OCI-LY3 (cell line): ENCODE results near the gene MAPKAPK2.
A peak's percentile ranks its signal among the peaks of the same experiment; 100 is the strongest.

Experiments used
- H2AFZ ChIP-seq: fragments of 200-600, 300-600 bp; shearing (Covaris generic); 2 replicates; pipeline ENCODE4 v1.6.0; 2014; ENCODE audit warnings: antibody characterized with exemption, low read depth, low read length
- H3K27ac ChIP-seq: fragments of 200-600, 300-600 bp; sonication (generic); 2 replicates; pipeline ENCODE4 v1.5.1; 2014; ENCODE audit warnings: mild to moderate bottlenecking, low read length, moderate library complexity, mixed read lengths
- H3K27me3 ChIP-seq: fragments of 200-600, 300-600 bp; sonication (generic); 2 replicates; pipeline ENCODE4 v1.6.1; 2014; ENCODE audit warnings: low read depth, low read length, mixed read lengths
- H3K36me3 ChIP-seq: fragments of 200-600, 300-600 bp; sonication (generic); replicated peaks from 2 replicates; pipeline ENCODE3; 2014; ENCODE audit warnings: low read depth, low read length, mixed read lengths
- H3K4me1 ChIP-seq: fragments of 300-600, 200-600 bp; sonication (generic); 2 replicates; pipeline ENCODE4 v1.6.1; 2014; ENCODE audit warnings: low read length, mixed read lengths
- H3K4me2 ChIP-seq: fragments of 200-600, 300-600 bp; sonication (generic); 2 replicates; pipeline ENCODE4 v1.6.1; 2014; ENCODE audit warnings: low read length, mixed read lengths
- H3K4me3 ChIP-seq: fragments of 300-600, 200-600 bp; sonication (generic); 2 replicates; pipeline ENCODE4 v1.5.1; 2014; ENCODE audit warnings: antibody characterized with exemption, mild to moderate bottlenecking, low read length, moderate library complexity
- H3K79me2 ChIP-seq: fragments of 300-600, 200-600 bp; shearing (Covaris generic); 2 replicates; pipeline ENCODE4 v1.6.1; 2014; ENCODE audit warnings: mild to moderate bottlenecking, low read length, mixed read lengths
- H3K9ac ChIP-seq: fragments of 300-600, 200-600 bp; shearing (Covaris generic); 2 replicates; pipeline ENCODE4 v1.6.0; 2014; ENCODE audit warnings: mild to moderate bottlenecking, low read length, moderate library complexity
- H3K9me3 ChIP-seq: fragments of 200-600, 300-600 bp; shearing (Covaris generic); 2 replicates; pipeline ENCODE4 v1.6.1; 2014; ENCODE audit warnings: low read length, mixed read lengths; ENCODE audit not compliant: insufficient read depth
- H4K20me1 ChIP-seq: fragments of 200-600, 300-600 bp; sonication (generic); 2 replicates; pipeline ENCODE4 v1.6.1; 2016; ENCODE audit warnings: low read length, mixed read lengths; ENCODE audit not compliant: insufficient read depth
- EZH2phosphoT487 ChIP-seq: fragments of 200-600 bp; shearing (Covaris generic); IDR thresholded peaks from 2 replicates; pipeline ENCODE4 v1.6.1; 2018; ENCODE audit warnings: antibody characterized with exemption, mixed run types, low read depth
- TF ChIP-seq, protein P1 (sequence below): fragments of 200-600, 300-600 bp; sonication (generic); IDR thresholded peaks from 2 replicates; pipeline ENCODE4 v1.5.1; 2014; ENCODE audit warnings: antibody characterized with exemption, low read length, low read depth

MAPKAPK2 gene

GRCh38 chr1:206679738-206680211 is 4.9 kb upstream of the MAPKAPK2 start:
- Histone ChIP-seq H3K4me3 (peak overlapping the region; percentile 55), H3K9ac (peak overlapping the region; percentile 38; the same call in 1 of the 2 replicates), H3K9me3 (no peaks in the 10 kb centered on the region), H3K36me3 (no peaks in the 10 kb centered on the region), H4K20me1 (no peaks in the 10 kb centered on the region), H3K27ac (peak overlapping the region; percentile 70), H2AFZ (no peak overlapping the region), H3K79me2 (no peaks in the 10 kb centered on the region), H3K27me3 (peaks cover 11% of the 10 kb centered on the region), H3K4me2 (peak overlapping the region; percentile 94), H3K4me1 (peaks cover 94% of the 10 kb centered on the region)
- TF ChIP-seq EZH2phosphoT487 = peak; percentile 80
- TF ChIP-seq, protein P1, sequence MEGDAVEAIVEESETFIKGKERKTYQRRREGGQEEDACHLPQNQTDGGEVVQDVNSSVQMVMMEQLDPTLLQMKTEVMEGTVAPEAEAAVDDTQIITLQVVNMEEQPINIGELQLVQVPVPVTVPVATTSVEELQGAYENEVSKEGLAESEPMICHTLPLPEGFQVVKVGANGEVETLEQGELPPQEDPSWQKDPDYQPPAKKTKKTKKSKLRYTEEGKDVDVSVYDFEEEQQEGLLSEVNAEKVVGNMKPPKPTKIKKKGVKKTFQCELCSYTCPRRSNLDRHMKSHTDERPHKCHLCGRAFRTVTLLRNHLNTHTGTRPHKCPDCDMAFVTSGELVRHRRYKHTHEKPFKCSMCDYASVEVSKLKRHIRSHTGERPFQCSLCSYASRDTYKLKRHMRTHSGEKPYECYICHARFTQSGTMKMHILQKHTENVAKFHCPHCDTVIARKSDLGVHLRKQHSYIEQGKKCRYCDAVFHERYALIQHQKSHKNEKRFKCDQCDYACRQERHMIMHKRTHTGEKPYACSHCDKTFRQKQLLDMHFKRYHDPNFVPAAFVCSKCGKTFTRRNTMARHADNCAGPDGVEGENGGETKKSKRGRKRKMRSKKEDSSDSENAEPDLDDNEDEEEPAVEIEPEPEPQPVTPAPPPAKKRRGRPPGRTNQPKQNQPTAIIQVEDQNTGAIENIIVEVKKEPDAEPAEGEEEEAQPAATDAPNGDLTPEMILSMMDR = no peak

DNA sequence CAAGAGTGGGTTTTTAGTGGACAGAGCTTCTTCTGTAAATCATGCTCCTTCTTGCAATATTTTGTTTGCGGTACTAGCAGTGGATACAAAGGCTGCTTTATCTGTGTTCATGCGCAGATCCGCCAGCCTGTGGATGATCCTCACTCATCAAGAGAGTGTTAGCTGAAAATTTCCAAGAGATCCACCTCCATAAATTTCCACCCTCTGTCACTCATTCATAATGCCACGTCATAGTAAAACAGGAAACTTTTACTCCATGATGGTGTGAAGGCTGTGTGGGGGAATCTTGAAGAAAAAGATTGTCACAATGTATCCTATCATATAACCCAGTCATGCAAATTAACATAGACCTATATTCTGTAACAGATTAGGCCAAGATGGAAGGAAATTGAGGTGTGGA is 4.4 kb upstream of the MAPKAPK2 start:
- TF ChIP-seq, protein P1 = no peak
- TF ChIP-seq EZH2phosphoT487 = no peak
- H3K4me3 ChIP-seq = peak overlapping the region; percentile 55
- H3K27me3 ChIP-seq = peaks cover 11% of the 10 kb centered on the region
- no peaks in the 10 kb centered on the region for H4K20me1 ChIP-seq
- H2AFZ ChIP-seq = no peak overlapping the region
- H3K36me3 ChIP-seq = no peaks in the 10 kb centered on the region
- H3K9me3 ChIP-seq = no peaks in the 10 kb centered on the region
- peaks cover 2% of the 10 kb centered on the region; the same call in 1 of the 2 replicates for H3K79me2 ChIP-seq
- H3K4me1 ChIP-seq = peaks cover 89% of the 10 kb centered on the region
- H3K27ac ChIP-seq = peak overlapping the region; percentile 70
- peak overlapping the region; percentile 38; the same call in 1 of the 2 replicates for H3K9ac ChIP-seq
- H3K4me2 ChIP-seq = peak overlapping the region; percentile 94

DNA sequence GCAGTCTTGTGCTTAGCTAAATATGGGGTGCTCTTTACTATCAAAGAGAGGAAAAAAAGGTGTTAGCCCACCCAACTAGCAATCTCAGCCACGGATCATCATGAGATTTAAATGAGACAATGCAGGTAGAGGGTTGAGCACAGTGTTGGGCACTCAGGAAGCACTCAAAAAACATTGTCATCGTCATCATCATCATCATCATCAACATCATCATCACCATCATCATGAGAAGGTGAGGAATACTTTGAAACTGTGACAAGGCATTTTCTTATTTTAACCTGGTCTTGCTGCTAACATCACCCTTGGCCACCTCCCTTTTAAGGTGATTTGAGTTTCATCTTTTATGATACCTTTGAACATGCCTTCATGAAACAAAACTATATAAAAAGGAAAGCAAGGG is 3.3 kb upstream of the MAPKAPK2 start:
- Histone ChIP-seq H4K20me1 (peaks cover 4% of the 10 kb centered on the region; the same call in 1 of the 2 replicates), H3K36me3 (no peaks in the 10 kb centered on the region), H3K4me3 (peak overlapping the region; percentile 80; the same call in 1 of the 2 replicates), H3K79me2 (peaks cover 12% of the 10 kb centered on the region), H2AFZ (no peak overlapping the region), H3K9ac (no peak overlapping the region), H3K4me1 (peaks cover 80% of the 10 kb centered on the region), H3K27me3 (peaks cover 11% of the 10 kb centered on the region), H3K27ac (peak overlapping the region; percentile 70), H3K9me3 (no peaks in the 10 kb centered on the region), H3K4me2 (peak overlapping the region; percentile 94)
- TF ChIP-seq, protein P1 = no peak
- TF ChIP-seq EZH2phosphoT487 = no peak

GRCh38 chr1:206682111-206682510 is 2.6 kb upstream of the MAPKAPK2 start:
- peak overlapping the region; percentile 55; the same call in 1 of the 2 replicates for H3K9ac ChIP-seq
- H3K4me3 ChIP-seq = peak overlapping the region; percentile 80
- peak overlapping the region; percentile 70 for H3K27ac ChIP-seq
- H3K79me2 ChIP-seq = peaks cover 20% of the 10 kb centered on the region
- peaks cover 79% of the 10 kb centered on the region for H3K4me1 ChIP-seq
- peaks cover 11% of the 10 kb centered on the region for H3K27me3 ChIP-seq
- H3K9me3 ChIP-seq = no peaks in the 10 kb centered on the region
- TF ChIP-seq, protein P1 = no peak; the same call in 1 of the 2 replicates
- TF ChIP-seq EZH2phosphoT487 = no peak
- H2AFZ ChIP-seq = no peak overlapping the region
- H3K4me2 ChIP-seq = peak overlapping the region; percentile 94
- H4K20me1 ChIP-seq = peaks cover 12% of the 10 kb centered on the region
- H3K36me3 ChIP-seq = no peaks in the 10 kb centered on the region
